HG02642 (cell line): ENCODE measurements around the gene SLC35F6.
"Not testable (repeated sequence)": the region's sequence is repeated elsewhere in the genome, so short reads cannot be mapped to it uniquely, and the experiment has no call there.

ENCODE experiments used
- ATAC-seq: cut with Tn5 transposase; IDR thresholded peaks from one replicate; pipeline ENCODE4 v1.9.1; 2021; ENCODE audit warnings: mild to moderate bottlenecking; ENCODE audit not compliant: unreplicated experiment, poor library complexity

The SLC35F6 gene

DNA sequence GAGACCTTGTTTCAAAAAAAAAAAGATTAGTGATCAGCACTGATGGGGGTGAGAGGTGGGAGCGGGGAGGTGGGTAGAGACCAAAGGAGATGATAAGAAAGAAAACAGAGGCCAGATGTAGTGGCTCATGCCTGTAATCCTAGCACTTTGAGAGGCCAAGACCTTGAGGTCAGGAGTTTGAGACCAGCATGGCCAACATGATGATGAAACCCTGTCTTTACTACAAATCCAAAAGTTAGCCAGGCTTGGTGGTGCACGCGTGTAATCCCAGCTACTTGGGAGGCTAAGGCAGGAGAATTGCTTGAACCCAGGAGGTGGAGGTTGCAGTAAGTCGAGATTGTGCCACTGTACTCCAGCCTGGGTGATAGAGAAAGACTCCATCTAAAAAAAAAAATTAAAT lies 9.5 kb upstream of the SLC35F6 start:
- ATAC-seq, result no peak

GRCh38 chr2:26754972-26755670 lies 9.0 kb upstream of the SLC35F6 start:
- ATAC-seq, result no peak

- no peak for ATAC-seq
These were observed 7.7 kb upstream of the SLC35F6 start for GRCh38 chr2:26756337-26756736.

DNA sequence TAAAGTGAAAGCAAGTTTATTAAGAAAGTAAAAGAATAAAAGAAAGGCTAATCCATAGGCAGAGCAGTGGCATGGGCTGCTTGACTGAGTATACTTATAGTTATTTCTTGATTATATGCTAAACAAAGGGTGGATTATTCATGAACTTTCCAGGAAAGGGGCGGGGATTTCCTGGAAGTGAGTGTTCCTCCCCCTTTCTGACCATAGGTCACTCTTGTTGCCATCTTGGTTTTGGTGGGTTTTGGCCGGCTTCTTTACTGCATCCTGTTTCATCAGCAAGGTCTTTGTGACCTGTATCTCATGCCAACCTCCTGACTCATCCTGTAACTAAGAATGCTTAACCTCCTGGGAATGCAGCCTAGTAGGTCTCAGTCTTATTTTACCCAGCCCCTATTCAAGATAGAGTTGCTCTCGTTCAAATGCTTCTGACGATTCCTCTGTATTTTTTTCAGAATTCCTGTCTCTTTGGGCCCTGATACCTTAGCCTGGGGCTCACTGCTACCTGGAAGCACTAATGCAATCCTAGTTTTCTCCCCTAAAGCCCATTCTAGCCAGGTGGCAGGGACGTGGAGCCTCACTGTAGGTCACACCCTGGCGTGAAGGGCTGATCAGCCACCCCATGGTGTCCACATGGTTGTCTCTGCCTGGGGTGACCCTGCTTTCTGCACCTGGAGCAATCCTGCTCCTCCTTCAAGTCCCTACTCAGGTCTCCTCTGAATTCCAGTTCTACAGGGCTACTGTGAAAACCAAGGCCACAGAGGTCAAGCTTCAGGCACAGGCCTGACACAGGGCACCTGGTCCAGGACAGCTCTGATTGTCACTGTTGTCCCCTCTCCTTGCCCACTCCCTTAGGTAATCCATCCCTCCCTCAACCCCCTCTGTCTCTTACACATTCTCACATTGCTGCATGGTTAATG lies 6.0 kb upstream of the SLC35F6 start:
- ATAC-seq, result peak; percentile 53

DNA sequence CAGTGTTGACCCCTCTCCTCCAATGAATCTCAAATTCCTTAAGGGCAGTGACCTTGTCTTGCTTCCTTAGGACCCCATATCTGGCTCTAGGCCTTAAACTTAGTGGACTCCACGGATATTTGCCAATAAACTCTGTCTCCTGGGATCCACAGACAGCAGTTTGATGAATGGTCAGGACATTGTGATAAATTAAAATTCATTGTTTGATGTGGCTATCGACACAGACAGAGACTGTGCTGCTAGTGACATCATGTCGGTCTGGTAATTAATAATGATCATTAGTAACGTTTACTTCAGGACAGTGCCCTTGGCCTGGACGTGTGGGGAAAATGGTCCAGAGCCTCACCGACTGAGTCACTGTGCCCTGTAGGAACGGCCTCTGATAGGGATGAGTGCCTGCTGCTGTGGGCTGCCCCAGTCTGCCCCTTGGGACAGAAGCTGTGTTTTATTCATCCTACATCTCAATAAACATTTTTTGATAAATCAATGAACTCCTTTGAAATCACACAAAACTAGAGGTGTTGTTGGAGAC lies 5.2 kb upstream of the SLC35F6 start:
- no peak for ATAC-seq

GRCh38 chr2:26759845-26760244 lies 4.2 kb upstream of the SLC35F6 start:
- no peak for ATAC-seq

DNA sequence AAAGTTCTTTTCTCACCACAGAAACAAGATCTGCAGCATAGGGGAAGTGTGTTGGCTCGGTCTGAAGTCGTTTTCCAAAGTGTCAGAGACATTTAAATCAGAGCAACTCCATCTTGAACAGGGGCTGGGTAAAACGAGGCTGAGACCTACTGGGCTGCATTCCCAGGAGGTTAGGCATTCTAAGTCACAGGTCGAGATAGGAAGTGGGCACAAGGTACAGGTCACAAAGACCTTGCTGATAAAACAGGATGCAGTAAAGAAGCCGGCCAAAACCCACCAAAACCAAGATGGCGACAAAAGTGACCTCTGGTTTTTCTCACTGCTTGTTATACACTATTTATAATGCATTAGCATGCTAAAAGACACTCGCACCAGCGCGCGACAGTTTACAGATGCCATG lies 3.1 kb upstream of the SLC35F6 start:
- ATAC-seq, result not testable (repeated sequence)

- ATAC-seq, result no peak
These were observed 1.1 kb upstream of the SLC35F6 start for GRCh38 chr2:26763019-26763418.

GRCh38 chr2:26764906-26765305 lies 822 bp downstream of the SLC35F6 start:
- no peak for ATAC-seq

DNA sequence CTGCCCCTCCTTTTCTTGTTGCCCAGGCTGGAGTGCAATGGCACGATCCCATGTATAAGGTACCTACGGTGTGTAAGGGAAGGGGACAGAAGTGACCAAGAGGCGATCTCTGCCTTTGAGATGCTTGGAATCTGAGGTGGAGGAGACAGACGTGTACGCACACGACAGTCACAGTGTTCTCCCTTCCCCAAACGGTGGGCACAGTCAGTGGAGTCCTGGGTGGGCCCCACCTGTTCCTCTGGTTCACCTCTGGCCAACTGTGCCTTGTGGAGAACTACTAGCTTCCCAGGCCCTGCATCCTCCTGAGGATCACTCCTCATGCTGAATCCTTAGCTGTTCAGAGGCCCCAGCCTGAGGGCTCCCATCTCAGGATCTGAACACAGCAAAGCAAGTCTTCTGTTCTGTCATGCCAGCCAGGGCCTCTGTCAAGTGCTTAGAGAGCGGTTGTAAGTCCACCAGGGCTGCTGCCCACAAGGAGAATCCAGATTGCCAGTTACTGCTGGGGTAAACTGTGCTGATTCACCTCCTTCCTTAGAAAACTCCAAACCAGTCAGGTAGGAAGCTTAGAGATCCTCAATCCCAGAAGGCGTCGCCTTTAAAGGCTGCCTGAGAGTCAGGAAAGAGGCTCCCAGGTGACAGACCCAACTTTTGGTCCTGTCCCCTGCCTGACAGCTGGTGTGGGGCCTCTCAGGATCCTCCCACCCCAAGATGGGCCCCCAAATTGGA lies 1.6 kb downstream of the SLC35F6 start:
- no peak for ATAC-seq

- no peak for ATAC-seq
These were observed 3.0 kb downstream of the SLC35F6 start for GRCh38 chr2:26767129-26767528.

DNA sequence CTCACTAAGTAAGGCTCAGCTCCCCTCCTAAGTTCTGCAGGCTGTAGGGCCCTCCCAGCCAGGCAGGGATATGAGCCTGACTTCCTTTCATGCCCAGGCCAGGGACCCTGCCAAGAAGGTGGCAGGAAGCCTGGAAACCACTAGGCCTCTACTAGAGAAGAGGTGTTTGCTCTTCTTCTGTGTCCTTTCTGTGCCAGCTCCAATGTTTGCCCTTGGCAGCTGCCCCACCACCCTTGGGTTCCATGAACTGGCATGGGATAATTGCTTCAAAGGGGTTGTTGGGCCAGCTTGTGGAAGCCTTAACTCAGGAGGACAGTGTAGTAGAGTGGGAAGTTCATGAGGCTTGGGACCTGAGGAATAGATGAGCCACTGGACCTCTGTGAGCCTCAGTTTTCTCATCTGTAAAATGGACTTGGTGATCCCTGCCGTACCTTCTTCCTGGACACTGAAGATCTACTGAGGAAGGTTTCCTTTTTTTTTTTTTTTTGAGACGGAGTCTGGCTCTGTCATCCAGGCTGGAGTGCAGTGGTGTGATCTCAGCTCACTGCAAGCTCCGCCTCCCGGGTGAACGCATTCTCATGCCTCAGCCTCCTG lies 3.9 kb downstream of the SLC35F6 start:
- no peak for ATAC-seq

DNA sequence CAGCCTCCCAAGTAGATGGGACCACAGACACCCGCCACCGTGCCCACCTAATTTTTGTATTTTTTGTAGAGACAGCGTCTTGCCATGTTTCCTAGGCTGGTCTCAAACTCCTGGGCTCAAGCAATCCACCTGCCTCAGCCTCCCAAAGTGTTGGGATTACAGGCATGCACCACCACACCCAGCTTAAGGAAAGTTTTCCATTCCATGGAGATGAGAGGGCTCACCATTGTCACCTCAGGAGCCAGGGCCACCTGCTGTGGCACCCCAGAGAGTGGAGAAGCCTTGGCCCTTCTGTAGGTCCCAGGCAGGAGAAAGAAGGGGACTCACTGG lies 4.6 kb downstream of the SLC35F6 start:
- no peak for ATAC-seq

- no peak for ATAC-seq
These were observed 5.1 kb downstream of the SLC35F6 start for GRCh38 chr2:26769089-26769761.

GRCh38 chr2:26770986-26771586 lies 7.0 kb downstream of the SLC35F6 start:
- ATAC-seq, result no peak

- ATAC-seq, result no peak
These were observed 8.2 kb downstream of the SLC35F6 start for GRCh38 chr2:26772064-26773001.

DNA sequence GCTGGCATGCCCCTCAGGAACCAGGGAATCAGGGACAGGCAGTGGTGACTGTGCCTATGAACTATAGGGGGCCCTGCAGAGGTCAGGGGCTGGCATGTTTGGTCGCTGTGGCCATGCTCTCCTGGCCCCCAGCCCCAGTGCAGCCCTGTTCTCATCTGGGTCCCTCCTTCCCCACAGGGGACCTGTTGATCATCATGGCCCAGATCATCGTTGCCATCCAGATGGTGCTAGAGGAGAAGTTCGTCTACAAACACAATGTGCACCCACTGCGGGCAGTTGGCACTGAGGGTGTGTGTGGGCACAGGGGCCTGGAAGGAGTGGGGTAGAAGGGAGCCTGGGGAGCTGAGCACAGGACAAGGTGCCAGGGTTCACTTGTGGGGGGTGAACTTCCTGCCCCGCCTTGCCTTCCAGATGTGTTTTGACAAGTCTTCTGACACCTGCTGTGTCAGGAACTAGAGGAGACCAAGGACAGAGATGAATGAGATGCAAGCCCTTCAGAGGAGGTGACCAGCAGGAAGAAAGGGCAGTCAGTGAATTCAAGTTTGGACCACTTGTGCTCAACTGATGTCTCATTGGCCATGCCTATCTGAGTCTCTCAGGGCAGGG lies 12.2 kb downstream of the SLC35F6 start:
- no peak for ATAC-seq

GRCh38 chr2:26778098-26778497 lies 14.0 kb downstream of the SLC35F6 start:
- ATAC-seq, result no peak
